Kidney epithelial cell (primary cell): Measurements from ENCODE around the gene OR52L1. TPM values are rescaled to one million over a fixed set of nuclear protein-coding genes. Genes with fewer than 3 reads are reported as not detected.

Experiments used
- DNase-seq: peaks from one replicate; pipeline ENCODE4 v3.0.0-alpha.2; 2010; ENCODE audit warnings: low read depth
- H3K27me3 ChIP-seq: 2 replicates; pipeline ENCODE4 v1.6.0; 2011; ENCODE audit warnings: low read length; ENCODE audit not compliant: control insufficient read depth, insufficient read depth
- H3K36me3 ChIP-seq: 2 replicates; pipeline ENCODE4 v1.5.1; 2011; ENCODE audit warnings: low read length; ENCODE audit not compliant: control insufficient read depth, insufficient read depth
- H3K4me3 ChIP-seq: 2 replicates; pipeline ENCODE4 v1.5.1; 2011; ENCODE audit warnings: low read depth, mild to moderate bottlenecking, control low read depth, low read length
- total RNA-seq: library from RNA; depleted of rRNA; stranded (reverse); fragments of >200 nt; gene quantifications from 2 replicates; pipeline ENCODE4 v1.2.3, GENCODE V29; 2015
- TF ChIP-seq, protein P1 (sequence below): IDR thresholded peaks from 2 replicates; pipeline ENCODE4 v1.5.1; 2011; ENCODE audit warnings: mild to moderate bottlenecking, moderate library complexity, low read length, control low read depth, inconsistent platforms; ENCODE audit not compliant: insufficient read depth, poor library complexity, severe bottlenecking

OR52L1 gene
- total RNA-seq, 1 donor from 2014 or later, result not detected

DNA sequence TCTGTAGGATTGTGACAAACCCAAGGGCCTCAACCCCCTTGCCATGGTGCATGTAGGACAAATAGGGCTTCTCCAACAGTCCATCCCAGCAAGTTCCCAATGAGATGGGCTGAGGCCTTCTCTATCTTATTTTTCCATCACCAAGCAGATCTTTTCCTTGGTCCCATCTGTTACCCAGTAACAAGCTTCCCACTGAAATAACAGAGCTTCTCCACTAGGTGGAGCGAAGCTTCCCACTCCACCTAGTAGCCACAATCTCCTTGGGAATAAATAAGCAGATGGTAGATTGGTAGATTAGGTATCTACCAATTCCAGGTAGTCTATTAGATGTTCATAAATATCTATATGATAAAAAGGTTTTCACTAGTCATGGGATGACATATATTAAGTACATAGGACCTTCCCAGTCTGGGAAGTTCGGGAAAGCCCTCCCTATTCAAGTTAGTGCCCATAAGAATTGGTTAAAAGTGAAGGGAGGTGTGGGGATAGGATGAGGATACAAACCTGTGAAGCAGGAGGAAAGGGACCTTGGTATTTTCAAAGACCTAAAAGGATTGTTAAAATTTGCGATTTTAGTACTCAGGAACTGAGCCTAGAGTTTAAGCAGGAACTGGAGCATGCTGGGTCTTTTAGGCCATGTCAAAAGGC, 5.9 kb upstream of the OR52L1 start:
- Histone ChIP-seq H3K27me3 (no peaks in the 10 kb centered on the region), H3K36me3 (no peaks in the 10 kb centered on the region), H3K4me3 (no peak overlapping the region)
- TF ChIP-seq, protein P1, sequence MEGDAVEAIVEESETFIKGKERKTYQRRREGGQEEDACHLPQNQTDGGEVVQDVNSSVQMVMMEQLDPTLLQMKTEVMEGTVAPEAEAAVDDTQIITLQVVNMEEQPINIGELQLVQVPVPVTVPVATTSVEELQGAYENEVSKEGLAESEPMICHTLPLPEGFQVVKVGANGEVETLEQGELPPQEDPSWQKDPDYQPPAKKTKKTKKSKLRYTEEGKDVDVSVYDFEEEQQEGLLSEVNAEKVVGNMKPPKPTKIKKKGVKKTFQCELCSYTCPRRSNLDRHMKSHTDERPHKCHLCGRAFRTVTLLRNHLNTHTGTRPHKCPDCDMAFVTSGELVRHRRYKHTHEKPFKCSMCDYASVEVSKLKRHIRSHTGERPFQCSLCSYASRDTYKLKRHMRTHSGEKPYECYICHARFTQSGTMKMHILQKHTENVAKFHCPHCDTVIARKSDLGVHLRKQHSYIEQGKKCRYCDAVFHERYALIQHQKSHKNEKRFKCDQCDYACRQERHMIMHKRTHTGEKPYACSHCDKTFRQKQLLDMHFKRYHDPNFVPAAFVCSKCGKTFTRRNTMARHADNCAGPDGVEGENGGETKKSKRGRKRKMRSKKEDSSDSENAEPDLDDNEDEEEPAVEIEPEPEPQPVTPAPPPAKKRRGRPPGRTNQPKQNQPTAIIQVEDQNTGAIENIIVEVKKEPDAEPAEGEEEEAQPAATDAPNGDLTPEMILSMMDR, result peak; percentile 65
- no peak for DNase-seq

DNA sequence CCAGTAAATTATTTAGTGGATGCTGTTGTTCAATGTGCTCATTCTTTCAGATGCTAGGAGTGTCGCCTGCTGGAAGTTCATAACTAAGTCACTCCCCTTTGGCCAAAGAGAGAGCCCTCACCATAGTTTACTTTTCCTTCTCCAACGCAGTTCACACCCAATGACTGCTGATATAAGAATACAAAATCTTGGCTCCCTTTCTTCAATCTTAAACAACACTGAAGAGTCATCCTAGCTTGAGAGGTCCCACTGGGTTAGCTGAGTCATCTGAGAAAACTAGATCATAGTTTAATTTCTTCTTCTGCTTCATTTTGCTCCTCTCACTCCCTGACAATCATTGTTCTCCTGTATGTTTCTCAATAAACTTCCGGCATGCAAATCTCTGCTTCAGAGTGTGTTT, 5.4 kb upstream of the OR52L1 start:
- Histone ChIP-seq H3K27me3 (no peaks in the 10 kb centered on the region), H3K36me3 (no peaks in the 10 kb centered on the region), H3K4me3 (no peak overlapping the region)
- TF ChIP-seq, protein P1, result no peak
- DNase-seq, result no peak

DNA sequence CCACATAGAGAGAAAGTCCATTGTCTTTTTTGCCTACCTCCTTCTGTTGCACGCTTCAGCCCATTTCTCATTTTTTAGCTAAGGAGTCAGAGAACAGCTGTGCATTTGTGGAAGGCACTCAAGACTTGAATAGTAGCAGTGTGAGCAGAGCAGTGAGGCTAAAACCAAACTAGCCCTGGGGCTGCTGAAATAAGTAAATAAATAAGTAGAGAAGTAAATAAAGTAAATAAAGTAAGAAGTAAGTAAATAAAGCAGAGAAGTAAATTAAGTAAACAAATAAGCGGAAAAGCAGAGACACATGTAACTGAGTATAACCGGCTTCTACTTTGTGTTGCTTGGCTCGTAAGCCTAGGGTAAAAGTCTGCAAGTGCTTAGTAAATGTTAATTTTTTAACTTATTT, 2.4 kb upstream of the OR52L1 start:
- no peak for DNase-seq
- TF ChIP-seq, protein P1, result no peak
- Histone ChIP-seq H3K4me3 (no peak overlapping the region), H3K36me3 (no peaks in the 10 kb centered on the region), H3K27me3 (no peaks in the 10 kb centered on the region)

DNA sequence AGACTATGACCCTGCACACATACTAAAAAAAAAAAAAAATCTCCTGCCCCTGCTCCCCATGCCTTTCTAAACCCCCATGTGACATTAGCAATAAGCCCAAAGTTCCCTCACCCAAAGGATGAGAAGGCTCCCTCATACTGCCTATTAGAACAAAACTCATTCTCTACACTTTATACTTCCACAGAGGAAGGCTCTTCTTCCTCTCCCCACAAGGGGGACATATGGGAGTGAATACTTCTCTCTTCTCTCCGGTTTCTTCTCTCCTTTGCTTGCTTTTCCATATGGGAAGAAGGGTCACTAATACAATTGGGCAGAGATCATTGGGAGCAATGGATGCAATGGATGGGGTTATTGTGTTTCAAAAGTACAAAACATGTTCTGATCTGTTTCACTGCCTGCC, 3.3 kb downstream of the OR52L1 start:
- H3K36me3 ChIP-seq, result no peaks in the 10 kb centered on the region
- H3K27me3 ChIP-seq, result no peaks in the 10 kb centered on the region
- no peak overlapping the region for H3K4me3 ChIP-seq
- no peak for DNase-seq
- TF ChIP-seq, protein P1, result no peak

DNA sequence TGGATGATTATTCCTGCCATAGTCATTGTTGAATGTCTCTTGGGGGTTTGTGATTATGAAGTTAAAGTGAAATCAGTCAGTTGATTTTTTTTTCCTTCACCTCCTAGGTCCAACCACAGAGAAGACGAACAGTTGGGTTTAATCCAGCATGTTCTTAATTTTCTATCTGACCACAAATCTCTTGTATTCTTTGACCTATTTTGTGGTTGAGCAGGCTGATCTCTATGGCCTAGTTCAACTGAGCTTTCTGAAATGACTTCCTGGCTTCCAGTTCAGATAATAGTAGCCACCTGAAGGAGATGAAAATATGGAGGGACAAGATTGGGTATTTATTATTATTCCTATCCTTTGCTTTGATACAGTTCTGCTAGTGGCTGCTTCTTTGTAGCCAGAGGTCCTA, 13.3 kb downstream of the OR52L1 start:
- Histone ChIP-seq H3K27me3 (no peaks in the 10 kb centered on the region), H3K36me3 (no peaks in the 10 kb centered on the region), H3K4me3 (no peak overlapping the region)
- TF ChIP-seq, protein P1, result no peak
- no peak for DNase-seq

DNA sequence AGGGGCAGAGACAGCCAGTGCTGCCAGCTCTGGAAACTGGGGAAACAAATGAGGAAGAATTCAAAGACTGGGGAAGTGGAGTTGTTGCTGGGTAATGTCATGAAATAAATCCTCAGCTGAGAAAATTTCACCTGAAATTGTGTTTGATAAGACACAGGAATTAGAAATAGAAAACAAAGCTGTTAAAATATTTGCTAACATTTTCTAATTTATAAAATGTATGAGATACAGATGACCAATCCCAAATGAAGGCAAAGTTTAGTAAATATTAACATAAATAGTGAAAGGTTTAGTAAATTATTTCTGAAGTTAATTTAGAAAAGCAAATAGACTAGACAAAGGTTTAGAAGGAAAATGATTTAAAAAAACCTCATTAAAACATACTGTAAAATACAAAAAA, 18.4 kb downstream of the OR52L1 start, which contains the start of gene OR56A5:
TSS of gene OR56A5 (minus strand) at position 101 of the 400 bp plus-strand sequence. CDS start at position 101, 0 bp downstream.
- H3K27me3 ChIP-seq, result no peaks in the 10 kb centered on the region
- TF ChIP-seq, protein P1, result no peak
- H3K4me3 ChIP-seq, result no peak within 1 kb of the TSS

More for the DNA sequence above, 18.4 kb downstream of the OR52L1 start, which contains the start of gene OR56A5:
- no peak for DNase-seq
- H3K36me3 ChIP-seq, result no peaks in the 10 kb centered on the region
